Amniotic epithelial cell (primary cell): Measurements from ENCODE around the gene ME3.
"Not testable (repeated sequence)": the region's sequence is repeated elsewhere in the genome, so short reads cannot be mapped to it uniquely, and the experiment has no call there.

Experiments used
- DNase-seq: peaks from one replicate; pipeline ENCODE4 v3.0.0-alpha.2; 2010; ENCODE audit warnings: low read depth

Gene ME3

DNA sequence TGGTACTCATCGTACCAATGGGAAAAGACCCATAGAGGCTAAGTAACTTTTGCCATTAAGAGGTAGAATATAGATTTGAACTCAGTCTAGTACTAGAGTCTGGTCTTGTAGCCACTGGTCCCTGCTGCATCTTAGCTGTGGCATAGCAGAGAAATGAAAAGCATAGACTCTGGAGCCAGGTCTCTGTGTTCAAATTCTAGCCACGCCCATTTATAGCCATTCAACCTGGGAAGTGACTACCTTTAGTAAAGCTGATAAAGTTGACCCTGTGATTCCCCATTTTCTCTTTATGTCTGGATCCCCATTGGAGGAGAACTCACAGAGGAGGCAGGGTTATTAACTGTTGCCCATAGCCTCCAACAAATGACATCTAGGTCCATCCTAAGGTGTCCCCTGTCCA lies 113.6 kb downstream of the ME3 start:
- no peak for DNase-seq

DNA sequence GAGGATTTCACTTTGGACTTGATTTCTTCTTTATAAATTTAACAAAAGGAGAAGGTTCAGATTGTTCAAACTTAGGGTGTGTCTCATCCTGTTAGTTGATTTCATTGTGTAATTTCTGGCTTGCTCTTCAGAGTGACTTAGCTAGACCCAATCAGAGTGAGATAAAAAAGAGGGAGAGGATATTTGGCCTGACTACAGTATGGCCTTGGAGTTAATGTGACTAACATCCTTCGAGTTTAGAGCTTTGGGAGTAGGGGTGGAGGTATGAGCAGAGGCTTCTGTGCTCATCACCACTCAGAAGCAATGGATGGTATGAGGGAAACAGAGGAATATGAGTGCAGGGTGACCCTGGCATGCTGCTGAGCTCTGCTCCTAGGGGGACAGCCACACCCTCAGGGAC lies 114.2 kb downstream of the ME3 start:
- DNase-seq, result peak; percentile 75

DNA sequence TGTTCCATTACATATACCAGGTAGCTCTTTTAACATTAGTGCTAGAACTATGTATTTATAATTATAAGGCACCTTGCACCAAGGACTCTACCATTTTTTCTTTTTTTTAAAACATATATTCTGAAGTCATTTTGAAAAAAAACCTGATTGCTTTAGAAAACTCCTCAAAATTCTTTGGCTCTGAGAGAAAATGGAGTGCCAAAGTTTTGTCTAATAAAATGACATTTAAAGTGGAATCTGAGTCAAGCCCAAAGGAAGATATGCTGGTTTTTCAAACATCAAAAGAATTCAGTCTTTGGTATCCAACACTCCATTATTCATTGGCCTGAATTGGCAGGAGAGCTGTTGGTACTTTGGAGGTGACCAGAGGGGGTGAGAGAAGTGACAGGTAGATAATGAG lies 116.5 kb downstream of the ME3 start:
- DNase-seq, result no peak

DNA sequence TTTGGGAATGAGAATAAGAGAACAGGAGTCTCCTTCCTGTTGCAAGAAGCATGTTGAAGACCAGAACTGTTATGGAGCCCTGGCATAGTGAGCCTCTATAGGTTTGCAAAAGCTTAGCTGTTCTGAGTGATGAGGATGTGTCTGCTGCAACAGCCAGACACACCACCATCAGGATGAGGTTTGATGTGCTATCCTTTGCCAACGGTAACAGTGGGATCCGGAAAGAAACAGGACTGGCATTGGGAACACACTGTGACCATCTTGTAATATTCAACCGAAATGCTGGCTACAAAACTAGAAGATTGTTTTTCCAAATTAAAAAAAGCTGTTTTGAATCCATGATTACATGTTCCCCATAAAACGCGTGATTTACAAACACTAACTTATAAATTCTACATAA lies 117.0 kb downstream of the ME3 start:
- no peak for DNase-seq

DNA sequence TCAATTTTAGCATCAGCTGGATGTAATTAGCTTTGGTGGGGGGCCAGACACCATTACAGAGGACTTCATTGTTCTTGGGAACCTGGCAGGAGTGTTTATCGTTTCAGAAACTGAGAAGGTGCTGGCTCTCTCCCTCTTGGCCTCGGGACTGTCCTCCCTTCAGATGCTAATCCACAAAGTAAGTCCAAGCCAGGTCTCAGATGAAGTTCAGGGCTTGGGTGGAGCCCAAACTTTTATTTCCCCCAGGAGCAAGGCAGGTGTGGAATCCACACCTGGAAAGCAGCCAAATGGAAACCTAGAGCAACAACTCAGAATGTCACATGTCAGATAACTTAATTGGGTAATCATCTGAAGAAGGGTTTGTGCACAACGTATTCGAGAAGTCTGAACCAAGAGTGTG lies 119.2 kb downstream of the ME3 start:
- no peak for DNase-seq

DNA sequence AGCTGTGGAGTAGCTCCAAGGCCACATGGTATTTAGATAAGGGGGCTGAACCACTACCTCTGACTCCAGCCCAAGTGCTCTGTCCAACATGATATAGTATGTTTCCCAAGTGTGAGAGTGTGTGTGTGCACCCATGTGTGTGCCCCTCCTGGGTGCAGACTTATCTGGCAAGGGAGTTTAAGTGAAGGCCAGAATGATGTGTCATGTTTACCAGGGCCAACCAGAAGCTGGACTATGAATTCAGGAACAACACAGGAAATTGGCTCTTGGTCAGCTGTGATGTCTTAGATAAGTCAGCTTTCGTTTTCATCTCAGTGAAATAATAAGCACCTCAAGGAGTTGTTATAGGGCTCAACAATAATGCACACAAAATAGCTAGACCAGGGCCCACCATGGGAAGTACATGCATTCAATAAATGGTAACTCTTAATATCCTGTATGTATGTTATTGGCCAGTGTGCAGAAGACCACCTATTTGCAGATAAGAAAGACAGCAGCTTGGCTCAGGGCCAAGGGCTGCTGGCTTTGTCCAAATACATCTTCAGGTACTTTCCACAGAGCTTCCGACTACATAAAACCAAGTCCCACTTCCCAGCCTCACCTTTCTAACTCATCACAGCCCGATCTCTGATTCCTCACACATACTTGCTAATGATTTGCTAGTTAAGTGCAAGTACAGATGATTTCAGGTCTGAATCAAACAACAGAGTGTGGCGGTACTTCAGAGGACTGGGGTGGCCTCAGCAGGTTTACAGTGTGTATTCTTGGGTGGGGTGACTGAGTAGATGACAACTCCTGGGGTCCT lies 120.9 kb downstream of the ME3 start:
- DNase-seq, result peak; percentile 99

DNA sequence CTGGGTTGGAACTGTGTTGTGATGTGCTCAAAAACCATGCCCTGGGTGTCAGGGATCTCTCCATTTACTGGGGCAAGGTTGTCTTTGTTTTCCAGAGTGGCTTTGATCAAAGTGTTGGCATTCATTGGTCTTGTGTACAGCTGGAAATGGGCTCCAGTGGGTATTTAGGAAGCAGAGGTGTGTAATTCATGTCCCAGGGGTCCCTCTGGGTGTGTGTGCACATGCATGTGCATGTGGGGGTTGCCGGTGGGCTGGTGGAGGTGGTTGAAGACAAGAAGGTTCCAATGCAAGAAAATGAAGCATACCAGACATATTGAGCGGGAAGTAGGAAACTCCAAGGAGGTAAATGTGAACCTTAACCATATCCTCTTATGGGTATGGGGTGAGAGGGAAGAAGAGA lies 121.7 kb downstream of the ME3 start:
- DNase-seq, result no peak

DNA sequence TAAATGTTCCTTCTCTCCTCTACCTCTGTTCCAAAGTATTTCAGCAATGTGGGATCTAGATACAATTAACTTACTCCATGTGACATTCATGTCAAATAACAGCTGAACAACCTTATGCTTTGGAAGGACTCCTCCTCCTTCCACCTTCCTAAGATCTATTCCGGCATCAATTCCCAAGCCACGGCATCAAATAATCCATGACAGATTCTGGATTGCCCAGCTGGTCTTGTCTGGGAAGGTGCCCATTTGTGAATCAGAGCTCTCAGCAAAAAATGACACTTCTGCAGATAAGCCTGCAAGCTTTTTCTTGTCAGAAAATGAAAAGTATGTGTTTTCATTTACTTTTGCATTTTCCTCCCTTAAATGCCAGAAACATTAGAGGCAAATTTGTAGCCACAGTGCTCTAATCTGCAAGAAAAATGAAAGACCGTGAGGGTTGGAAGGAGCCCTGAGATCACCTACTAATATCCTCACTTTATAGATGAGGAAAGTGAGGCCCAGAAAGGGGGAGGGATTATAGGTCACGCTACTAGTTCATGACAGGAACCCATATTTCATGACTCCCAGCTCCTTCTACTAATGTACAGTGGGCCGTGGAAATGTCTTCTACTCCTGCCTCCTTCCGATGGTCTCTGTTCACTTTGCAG lies 124.0 kb downstream of the ME3 start:
- peak; percentile 88 for DNase-seq

DNA sequence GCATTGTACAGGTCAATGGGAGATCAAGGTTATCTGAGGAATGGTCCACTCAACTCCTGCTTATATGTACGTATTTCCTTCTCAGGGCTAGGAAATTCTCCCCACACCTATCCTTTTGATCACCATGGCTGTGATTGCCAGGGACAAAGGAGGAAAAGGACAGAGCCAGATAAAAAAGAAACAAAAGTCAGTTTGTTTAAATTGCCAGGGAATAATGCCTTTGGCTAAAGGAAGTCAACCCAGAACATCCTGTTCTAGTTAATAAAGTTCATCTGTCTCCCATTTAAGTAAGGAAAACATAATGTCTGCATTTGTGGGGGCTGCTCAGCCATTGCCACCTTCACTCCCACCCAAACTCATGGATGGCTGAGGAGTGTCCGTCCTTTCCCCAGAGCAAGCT lies 124.7 kb downstream of the ME3 start:
- DNase-seq, result no peak

DNA sequence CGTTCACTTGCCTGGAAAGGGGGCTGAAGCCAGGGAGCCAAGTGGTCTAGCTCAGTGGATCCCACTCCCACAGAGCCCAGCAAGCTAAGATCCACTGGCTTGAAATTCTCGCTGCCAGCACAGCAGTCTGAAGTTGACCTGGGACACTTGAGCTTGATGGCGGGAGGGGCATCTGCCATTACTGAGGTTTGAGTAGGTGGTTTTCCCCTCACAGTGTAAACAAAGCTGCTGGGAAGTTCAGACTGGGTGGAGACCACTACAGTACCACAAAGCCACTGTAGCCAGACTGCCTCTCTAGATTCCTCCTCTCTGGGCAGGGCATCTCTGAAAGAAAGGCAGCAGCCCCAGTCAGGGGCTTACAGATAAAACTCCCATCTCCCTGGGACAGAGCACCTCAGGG lies 131.1 kb downstream of the ME3 start:
- not testable (repeated sequence) for DNase-seq

DNA sequence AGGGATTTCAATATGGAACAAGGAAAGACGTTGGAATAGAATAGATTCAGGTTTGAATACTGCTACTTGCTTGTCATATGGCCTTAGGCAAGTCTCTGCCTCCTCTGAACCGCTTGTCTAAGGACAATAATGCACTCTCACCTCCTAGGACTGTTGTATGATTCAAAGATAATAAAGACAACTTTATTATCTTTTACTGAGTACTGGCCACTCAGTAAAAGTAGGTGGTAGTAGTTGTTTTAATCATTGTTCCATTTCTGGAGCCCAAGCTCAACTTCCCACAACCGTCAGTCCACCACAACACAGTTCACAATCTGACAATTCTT lies 134.2 kb downstream of the ME3 start:
- DNase-seq, result no peak

DNA sequence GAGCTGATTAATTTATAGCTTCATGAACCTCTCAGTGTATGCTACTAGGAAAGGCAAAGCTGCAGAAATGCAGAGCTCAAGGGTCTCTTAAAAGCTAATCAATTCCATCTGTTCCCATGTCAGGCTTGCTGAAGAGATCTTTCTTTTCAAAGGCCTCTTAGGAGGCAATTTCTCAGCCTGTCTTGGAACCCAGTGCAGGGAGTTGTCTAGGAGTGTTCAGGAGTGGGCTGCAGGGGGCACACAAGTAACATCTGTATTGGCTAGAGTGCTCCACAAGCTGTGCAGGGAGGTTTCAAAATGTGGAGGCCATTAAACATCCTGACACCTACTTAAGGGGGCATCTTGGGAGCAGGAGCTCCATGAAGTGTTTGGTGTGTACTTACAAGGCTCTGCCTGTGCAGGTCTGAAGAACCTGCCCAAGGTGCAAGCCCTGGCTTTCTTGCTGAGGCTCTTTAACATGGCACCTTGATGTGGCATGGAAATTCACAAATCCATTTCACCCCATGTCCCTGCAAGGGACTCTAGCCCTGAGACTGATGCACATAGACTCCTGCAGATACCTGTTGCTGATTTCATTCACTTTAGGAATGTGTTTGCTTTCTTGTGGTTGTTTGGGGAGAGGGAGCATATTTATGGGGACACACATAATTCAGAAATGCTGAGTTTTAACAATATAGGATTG lies 134.7 kb downstream of the ME3 start:
- DNase-seq, result peak; percentile 23

DNA sequence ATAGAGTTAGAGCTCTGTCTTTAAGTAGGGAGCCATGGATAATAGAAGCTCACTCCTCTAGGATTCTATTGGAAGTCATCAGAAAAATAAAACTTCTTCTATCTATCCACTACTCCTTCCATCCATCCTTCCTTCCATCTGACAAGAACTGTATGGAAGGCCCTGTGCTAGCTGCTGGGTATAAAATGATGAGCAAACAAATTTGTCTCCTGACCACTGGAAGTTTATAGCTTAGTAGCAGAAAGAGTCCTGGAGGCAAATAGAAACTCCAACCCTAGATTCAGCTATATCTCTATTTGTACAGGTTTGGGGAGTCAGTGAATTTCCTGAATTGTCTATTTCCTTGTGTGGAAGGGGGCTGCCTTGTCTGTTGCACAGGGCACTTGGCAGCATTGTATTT lies 136.6 kb downstream of the ME3 start:
- DNase-seq, result no peak

DNA sequence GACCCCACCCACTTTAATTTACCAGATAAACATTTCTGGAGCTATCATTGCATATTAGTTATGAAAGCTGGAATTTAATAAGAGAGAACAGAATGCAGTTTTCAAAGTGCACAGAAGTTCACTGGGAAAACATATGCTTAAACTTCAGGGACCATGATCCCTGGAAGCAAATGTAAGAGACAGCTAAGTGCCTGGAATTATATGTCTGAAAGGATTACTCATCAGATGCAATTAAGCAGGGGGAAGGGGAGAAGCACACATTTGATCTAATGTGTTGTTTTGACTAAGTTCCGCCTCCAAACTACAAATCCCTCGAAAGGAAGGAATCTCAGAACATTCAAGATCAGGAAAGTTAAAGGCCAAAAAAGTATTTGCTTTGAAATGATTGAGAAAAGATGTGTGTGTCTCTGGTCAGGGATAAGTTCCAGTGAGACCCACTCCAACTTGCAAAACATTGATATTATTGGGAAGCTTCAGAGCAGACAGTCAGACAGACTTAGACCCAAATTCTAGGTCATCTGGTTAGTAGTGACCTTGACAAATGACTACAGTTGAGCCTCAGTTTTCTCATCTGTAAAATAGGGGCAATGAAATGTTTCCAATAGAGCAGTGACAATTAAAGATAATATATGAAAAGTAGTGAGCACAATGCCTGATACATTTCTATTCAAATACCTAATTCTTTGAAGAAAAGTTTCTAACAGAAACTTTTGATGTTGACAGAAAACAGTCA lies 147.6 kb downstream of the ME3 start:
- DNase-seq, result peak; percentile 87

DNA sequence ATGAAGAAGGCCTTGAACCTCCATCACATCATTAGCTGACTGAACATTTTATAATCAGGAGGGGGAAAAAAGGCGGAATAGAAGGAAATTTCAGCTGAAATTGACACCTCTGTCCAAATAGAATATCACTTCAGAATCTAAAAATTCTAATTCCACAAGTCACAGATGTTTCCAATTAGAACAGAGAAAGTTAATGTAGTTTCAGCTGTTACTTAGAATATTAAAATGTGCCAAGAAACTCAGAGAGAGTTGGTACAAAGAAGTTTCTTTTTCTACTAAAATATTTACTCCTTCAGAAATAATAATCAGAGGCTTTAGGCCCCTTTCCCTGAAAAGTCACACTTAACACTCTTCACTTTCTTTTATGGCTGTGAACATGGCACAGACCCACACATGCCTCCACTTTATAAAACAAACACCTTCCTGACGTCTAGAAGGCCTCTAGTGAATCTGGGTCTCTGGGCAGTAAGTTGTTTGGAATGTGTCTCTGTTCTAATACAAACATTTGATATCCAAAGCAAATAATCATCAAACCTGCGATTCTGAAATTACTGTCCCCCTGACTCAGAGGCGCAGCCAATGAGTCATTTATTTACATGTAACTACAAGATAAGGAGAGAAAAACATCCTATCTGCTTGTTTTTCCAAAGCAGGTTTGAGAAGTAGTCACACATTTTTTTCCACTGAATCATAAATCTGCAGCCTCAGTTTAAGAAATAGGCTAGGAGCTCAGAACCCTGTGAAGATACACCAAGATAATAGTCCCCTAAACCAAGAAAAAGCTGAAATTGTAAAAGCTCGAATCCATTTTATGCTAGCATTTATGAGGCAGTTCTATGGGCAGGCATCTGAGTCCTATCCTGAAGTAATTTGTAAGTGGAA lies 148.4 kb downstream of the ME3 start:
- DNase-seq, result peak; percentile 97

DNA sequence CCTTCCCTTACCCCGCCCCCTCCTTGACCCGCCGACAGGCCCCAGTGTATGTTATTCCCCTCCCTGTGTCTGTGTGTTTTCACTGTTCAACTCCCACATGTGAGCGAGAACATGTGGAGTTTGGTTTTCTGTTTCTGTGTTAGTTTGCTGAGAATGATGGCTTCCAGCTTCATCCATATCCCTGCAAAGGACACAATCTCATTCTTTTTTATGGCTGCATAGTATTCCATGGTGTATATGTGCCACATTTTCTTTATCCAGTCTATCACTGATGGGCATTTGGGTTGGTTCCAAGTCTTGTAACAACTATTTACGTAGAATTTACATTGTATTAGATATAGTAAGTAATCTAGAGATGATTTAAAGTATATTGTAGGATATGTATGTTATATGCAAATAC lies 149.9 kb downstream of the ME3 start:
- not testable (repeated sequence) for DNase-seq

DNA sequence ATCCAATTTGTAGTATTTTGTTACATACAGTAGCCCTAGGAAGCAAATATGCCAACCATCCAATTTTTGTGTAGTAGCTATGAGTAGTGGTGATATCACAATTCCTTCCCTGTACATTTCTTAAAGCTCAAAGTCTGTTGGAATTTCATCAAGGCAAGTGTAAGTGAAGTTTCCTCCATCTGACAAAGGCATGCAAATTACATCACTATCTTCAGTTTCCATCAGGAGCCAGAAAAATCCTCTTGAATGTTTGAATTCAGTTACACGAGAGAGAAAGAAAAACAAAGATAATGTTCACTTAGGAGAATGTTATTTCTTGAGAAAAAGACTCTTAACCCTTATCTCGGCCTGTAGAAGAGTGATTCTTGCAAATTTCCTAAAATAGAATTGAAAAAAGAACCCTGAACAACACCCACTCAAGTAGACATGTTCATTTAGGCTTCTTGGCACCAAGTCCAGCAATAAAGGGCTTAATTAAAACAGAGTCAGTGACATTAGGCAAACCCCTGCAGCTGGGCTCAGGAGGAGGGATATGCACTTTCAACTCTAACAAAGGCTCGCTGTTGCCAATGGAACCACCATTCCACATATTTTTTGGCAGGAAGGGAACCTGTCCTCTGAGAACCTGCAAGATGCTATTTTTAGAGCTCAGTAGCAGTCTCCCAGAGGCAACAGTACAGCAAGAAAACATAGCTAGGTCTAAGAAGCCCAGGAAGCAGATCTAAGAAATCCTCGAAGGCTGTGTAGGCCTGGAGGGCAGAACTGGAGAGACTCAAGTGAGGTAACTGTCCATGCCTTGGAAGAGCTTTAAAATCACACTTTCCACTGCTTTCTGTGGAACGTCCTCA lies 153.1 kb downstream of the ME3 start:
- DNase-seq, result peak; percentile 85

DNA sequence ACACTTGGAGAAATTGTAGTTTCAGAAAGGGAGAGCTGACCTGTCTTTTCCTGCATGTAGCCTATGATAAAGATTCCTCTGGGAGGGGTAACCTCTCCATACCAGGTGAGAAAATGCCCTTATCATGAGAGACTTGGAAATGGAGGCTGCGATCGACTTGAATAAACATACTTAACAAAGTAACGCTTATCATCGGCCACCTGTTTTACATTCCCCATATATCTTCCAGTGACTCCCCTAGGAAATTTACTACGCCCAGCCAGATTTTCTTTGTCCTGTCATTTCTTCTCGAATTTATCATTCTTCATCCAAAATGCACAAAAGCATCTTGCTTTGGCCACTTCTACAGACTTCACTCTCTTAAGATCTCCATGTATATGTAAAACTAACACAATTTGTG lies 154.2 kb downstream of the ME3 start:
- no peak for DNase-seq

DNA sequence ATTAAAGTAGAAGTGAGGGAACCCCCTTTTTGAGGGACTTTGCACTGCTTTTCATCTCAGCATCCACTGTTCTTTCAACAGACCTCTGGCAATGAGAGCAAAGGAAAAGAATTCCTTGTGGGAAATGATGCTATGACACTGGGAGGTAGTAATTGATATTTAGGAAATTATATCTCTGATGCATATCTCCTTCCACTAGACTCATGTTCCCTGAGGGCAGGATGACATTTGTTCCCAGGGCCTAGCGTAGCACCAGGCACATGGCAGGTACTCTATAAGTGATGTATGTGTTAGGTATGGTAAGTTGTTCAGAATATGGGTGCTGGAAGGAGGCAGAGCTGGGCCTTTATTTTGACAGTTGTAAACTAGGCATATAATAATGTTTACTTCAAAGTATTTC lies 154.9 kb downstream of the ME3 start:
- DNase-seq, result no peak

DNA sequence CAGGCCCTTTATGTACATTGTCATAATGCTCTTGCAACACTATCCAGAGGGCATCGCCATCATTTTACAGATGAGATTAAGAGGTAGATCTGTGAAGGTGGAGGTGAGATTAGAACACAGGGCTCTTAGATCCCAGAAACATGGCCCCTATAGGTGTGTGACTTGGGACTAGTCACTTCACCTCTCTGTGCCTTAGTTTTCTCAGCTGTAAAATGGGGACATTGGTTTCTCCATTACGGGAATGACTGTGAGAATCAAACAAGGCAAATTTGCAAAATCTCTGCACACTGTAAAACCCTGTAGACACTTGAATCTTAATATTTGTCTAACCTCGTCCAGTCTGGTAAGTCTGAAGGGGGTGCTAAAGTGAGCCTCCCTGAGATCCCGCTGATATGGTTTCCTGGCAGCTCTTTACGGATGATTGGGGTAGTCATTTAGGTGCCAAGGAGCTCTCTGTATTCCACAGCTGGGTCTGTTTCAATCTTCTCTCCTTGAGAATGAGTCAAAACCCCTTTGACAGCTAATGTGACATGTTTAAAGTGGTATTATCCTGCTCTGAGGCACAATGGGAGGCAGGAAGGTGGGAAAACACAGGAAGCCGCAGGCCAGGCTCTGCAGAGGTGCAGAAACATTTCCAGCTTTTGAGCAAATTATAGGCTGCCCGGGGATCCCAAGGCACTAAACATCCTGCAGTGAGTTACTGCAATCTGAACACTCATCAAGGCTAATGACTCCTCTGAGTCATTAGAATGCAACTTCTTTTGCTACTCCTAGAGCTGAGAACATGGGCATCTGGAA lies 156.9 kb downstream of the ME3 start:
- DNase-seq, result peak; percentile 92
